Peyer's patch (tissue), 4 donors: ENCODE results near the gene C2. TPM values are rescaled to one million over a fixed set of nuclear protein-coding genes. Genes with fewer than 3 reads are reported as not detected.

Source experiments
- DNase-seq, 3 donors: peaks; one replicate each; pipeline ENCODE4 v3.0.0-alpha.2; 2017 to 2019
- H3K27ac ChIP-seq, 4 donors: fragments of 200-600 bp; sonication (generic); one replicate each; pipeline ENCODE4 v1.5.1; 2016 to 2019
- H3K27me3 ChIP-seq, 2 donors: fragments of 200-600 bp; sonication (generic); one replicate each; pipeline ENCODE4 v1.5.1; 2019
- H3K36me3 ChIP-seq, 3 donors: fragments of 200-600 bp; sonication (generic); one replicate each; pipeline ENCODE4 v1.5.1; 2016 to 2019
- H3K4me1 ChIP-seq, 4 donors: fragments of 200-600 bp; sonication (generic); one replicate each; pipeline ENCODE4 v1.5.1; 2016 to 2019
- H3K4me3 ChIP-seq, 4 donors: fragments of 200-600 bp; sonication (generic); 1 replicate in 3 of 4; 2 replicates in 1 of 4; pipeline ENCODE4 v1.5.1; 2016 to 2019; ENCODE audit warnings: mild to moderate bottlenecking in 1 of 4
- H3K9me3 ChIP-seq, 4 donors: fragments of 200-600 bp; sonication (generic); one replicate each; pipeline ENCODE4 v1.5.1; 2016 to 2019; ENCODE audit warnings: mild to moderate bottlenecking in 1 of 4
- POLR2A ChIP-seq, 2 donors: fragments of 450-650 bp; IDR thresholded peaks; one replicate each; pipeline ENCODE4 v1.5.1; 2017; ENCODE audit warnings: antibody characterized with exemption in 2 of 2, mild to moderate bottlenecking in 2 of 2, moderate library complexity in 2 of 2
- total RNA-seq, 4 donors: library from RNA; depleted of rRNA; stranded (reverse); fragments of >200 nt; gene quantifications; one replicate each; pipeline ENCODE4 v1.1.0, GENCODE V29; 2016
- TF ChIP-seq, protein P1 (sequence below), 6 experiments: fragments of 450-650 bp in 4 of 6; fragments of 200-600 bp in 2 of 6; sonication (generic) in 1 of 6; IDR thresholded peaks; one replicate each; pipeline ENCODE4 v1.5.1; 2017 to 2019; ENCODE audit warnings: antibody characterized with exemption in 6 of 6, mild to moderate bottlenecking in 3 of 6, moderate library complexity in 1 of 6

Gene C2
- total RNA-seq, 4 donors from 2014 or later: 15.3 to 63.2 (median 38.4) TPM

DNA sequence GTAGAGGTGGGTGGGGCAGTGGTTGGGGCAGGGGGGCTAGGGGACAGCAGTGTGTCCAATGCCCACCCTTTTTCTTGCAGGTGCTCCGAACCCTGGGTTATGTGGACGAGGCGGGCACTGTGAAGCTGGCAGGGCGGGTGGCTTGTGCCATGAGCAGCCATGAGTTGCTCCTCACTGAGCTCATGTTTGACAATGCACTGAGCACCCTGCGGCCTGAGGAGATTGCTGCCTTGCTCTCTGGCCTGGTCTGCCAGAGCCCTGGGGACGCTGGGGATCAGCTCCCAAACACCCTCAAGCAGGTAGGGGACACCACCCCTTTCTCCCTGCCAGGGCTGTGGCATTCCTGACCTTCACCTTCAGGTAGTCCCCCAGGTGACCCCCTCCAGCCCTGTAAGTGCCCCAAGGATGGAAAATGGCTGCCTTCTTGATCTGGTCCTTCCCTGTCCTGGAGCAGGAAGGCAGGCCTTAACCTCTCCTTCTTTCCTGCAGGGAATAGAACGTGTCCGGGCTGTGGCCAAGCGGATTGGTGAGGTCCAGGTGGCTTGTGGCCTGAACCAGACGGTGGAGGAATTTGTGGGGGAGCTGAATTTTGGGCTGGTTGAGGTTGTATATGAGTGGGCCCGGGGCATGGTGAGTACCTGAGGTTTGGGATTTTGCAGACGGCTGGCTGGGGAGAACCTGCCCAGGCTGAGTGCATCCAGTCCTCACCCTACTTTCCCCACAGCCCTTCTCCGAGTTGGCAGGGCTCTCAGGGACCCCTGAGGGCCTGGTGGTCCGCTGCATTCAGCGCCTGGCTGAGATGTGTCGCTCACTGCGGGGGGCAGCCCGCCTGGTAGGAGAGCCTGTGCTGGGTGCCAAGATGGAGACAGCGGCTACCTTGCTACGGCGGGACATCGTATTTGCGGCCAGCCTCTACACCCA lies 41.5 kb downstream of the C2 start:
- Histone ChIP-seq H3K9me3 (no peaks in the 10 kb centered on the region), H3K4me1 (peaks cover 0 to 25% (median 12%) of the 10 kb centered on the region in 4 donors), H3K4me3 (no peak overlapping the region), H3K27me3 (no peaks in the 10 kb centered on the region), H3K27ac (no peak overlapping the region), H3K36me3 (peaks cover 0 to 60% (median 0%) of the 10 kb centered on the region in 3 donors)
- DNase-seq: peak in 1 of 3 donors; percentile 44
- TF ChIP-seq POLR2A (IDR thresholded peaks at IDR 0.05): no peak
- TF ChIP-seq, protein P1, sequence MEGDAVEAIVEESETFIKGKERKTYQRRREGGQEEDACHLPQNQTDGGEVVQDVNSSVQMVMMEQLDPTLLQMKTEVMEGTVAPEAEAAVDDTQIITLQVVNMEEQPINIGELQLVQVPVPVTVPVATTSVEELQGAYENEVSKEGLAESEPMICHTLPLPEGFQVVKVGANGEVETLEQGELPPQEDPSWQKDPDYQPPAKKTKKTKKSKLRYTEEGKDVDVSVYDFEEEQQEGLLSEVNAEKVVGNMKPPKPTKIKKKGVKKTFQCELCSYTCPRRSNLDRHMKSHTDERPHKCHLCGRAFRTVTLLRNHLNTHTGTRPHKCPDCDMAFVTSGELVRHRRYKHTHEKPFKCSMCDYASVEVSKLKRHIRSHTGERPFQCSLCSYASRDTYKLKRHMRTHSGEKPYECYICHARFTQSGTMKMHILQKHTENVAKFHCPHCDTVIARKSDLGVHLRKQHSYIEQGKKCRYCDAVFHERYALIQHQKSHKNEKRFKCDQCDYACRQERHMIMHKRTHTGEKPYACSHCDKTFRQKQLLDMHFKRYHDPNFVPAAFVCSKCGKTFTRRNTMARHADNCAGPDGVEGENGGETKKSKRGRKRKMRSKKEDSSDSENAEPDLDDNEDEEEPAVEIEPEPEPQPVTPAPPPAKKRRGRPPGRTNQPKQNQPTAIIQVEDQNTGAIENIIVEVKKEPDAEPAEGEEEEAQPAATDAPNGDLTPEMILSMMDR (IDR thresholded peaks at IDR 0.05): no peak

DNA sequence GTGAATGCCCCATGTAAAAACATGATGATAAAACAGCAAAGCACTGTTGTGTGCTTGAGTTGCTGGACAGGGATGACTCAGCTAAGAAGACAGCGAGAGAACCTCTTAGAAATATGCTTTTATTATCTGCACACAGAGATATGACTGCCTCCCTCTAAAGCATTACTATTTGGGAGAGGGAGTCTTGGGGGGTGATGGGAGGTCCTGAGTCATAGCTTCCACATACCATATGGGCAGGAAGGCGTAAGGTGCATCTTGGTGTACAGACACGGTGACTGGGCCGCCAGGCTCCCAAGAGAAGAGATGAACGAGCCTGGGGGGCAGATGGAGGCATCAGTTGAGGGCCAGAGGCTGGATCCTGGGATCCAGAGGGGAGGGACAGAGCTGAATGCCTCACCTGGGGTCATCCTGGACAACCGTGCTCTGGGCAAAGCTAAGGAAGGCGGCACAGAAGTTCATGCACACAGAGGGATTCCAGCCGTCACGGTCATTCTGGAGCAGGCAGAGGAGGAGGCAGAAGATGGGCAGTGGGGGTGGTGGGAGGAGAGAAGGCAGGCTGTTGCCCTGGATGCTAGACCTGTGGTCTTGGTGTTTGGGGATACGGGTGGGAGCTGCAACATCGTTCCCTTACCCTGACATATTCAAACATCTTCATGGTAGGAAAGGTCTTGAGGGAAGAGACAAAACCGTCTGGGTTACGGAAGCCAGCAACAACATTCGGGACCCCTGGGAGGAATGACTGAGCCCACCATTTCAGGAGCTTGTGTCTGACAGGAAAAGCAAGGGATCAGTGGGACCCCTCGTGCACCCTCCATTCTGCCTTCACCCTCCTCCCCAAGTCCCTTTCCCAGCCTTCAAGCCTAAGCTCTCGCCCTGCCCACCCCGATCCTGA lies 42.4 kb downstream of the C2 start:
- Histone ChIP-seq H3K4me3 (no peak overlapping the region), H3K27ac (peak overlapping the region in 1 of 4 donors; percentile 19), H3K27me3 (no peaks in the 10 kb centered on the region), H3K9me3 (no peaks in the 10 kb centered on the region), H3K36me3 (peaks cover 0 to 52% (median 0%) of the 10 kb centered on the region in 3 donors), H3K4me1 (peaks cover 0 to 25% (median 12%) of the 10 kb centered on the region in 4 donors)
- peak in 1 of 3 donors; percentile 37 for DNase-seq
- TF ChIP-seq, protein P1 (IDR thresholded peaks at IDR 0.05): no peak
- TF ChIP-seq POLR2A (IDR thresholded peaks at IDR 0.05): no peak

DNA sequence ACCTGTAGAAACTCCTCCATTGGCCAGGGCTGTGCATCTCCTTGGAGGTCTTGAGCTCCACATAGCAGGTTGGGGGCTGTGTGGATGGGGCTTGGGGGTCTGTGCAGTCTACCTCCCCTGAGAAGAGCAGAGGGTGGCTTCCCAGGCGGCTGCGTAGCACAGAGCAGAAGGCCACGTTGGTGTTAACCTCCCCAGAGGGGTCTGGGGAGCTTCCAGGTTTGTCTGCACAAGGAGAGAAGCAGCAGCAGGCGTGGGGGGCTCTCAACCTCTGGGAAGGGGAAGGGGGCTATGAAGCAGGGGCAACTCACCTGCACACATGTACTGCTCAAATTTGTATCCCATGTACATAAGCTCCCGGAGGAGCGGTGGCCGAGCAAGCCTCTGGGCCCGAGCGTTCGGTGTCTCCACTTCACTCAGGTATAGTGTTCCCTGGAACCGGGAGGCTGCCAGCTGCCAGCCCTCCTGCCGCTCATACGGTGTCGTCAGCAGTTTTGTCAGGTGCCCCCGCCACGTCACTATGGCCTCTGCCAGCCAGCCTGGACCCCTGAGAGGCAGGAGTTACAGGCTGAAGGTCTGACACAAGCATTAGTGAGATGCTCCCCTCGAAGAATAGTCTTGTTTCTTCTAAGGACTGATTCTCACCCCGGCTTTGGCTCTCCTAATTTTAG lies 43.2 kb downstream of the C2 start:
- peaks cover 0 to 25% (median 12%) of the 10 kb centered on the region in 4 donors for H3K4me1 ChIP-seq
- H3K9me3 ChIP-seq: no peaks in the 10 kb centered on the region
- TF ChIP-seq POLR2A (IDR thresholded peaks at IDR 0.05): no peak
- TF ChIP-seq, protein P1 (IDR thresholded peaks at IDR 0.05): no peak
- DNase-seq: peak in 1 of 3 donors; percentile 53
- H3K4me3 ChIP-seq: peak overlapping the region in 3 of 4 donors; percentile 70 to 91 (median 77)
- peak overlapping the region; percentile 87 to 98 (median 92) for H3K27ac ChIP-seq
- H3K27me3 ChIP-seq: no peaks in the 10 kb centered on the region
- peaks cover 0 to 44% (median 0%) of the 10 kb centered on the region in 3 donors for H3K36me3 ChIP-seq

DNA sequence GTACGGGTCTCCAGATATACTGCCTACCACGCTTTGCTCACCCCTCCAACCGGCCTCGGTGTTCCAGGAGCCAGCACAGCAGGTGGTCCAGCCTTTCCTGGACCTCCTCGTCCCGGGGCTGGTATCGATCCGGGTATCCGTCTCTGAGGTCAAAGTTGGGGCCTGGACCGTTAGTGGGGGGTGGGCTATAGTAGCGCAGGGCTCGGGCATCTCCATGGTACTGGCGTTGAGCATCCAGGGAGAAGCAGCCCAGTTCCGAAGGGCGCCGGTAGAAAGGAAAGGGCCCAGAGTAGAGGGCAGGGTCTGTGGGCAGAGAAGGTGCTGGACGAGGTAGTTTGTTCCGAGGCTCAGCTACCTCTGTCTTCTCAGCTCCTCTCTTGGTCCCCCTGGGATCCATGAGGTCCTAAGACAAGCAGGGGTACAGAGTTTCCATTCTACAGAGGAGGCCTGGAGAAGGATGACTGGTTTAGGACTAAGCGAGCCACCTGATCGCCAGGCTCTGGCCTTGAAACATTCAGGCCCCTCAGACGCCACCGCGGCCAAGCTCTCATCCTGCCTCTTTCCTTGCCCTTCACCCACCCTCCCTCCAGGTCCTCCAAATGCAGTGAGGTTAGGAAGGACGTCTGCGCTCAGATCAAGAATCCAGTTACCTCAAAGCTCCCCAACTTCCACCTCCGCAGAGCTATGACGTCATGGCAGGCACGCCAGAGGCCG lies 43.9 kb downstream of the C2 start:
- Histone ChIP-seq H3K4me3 (peak overlapping the region; percentile 70 to 91 (median 74)), H3K27me3 (no peaks in the 10 kb centered on the region), H3K27ac (peak overlapping the region; percentile 87 to 98 (median 92)), H3K36me3 (peaks cover 0 to 37% (median 0%) of the 10 kb centered on the region in 3 donors), H3K9me3 (no peaks in the 10 kb centered on the region), H3K4me1 (peaks cover 0 to 25% (median 12%) of the 10 kb centered on the region in 4 donors)
- DNase-seq: peak in 1 of 3 donors; percentile 51
- TF ChIP-seq, protein P1 (IDR thresholded peaks at IDR 0.05): no peak
- TF ChIP-seq POLR2A (IDR thresholded peaks at IDR 0.05): no peak
